ENCODE results near the gene MBP.

Gene MBP

DNA sequence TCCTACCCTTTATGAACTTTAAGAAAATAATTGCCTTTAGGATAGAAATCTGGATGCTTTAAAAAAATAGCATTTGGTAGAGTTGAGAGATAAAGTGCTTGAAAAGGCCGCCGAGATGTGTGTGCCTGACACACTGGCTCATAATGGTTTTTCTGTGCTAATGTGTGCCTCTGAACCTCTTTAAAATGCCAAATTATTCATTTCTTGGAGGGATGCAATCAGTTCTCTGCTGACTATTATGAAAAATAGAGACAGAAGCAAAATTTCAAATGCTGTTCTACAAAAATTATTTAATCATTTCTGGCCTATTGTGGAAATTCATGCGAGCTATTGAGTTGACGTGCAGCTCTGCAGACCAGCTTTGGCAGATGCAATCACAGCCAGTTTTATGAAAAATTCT lies 18.0 kb upstream of the MBP start:
- DNase-seq, result no peak

DNA sequence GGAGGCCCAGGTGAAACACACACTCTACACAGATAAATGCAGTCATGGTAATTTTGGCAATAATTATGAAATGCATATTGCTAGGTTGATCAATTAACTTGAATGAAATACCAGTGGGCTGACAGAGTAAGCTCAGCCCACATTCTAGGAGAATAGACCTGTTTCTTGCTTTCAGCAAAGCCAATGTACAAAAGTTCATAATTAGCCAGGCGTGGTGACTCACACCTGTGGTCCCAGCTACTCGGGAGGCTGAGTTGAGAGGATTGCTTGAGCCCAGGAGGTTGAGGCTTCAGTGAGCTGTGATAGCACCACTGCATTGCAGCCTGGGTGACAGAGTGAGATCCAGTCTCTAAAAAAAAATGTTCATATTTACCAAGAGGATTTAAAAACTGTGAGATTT lies 15.7 kb upstream of the MBP start:
- no peak for DNase-seq

DNA sequence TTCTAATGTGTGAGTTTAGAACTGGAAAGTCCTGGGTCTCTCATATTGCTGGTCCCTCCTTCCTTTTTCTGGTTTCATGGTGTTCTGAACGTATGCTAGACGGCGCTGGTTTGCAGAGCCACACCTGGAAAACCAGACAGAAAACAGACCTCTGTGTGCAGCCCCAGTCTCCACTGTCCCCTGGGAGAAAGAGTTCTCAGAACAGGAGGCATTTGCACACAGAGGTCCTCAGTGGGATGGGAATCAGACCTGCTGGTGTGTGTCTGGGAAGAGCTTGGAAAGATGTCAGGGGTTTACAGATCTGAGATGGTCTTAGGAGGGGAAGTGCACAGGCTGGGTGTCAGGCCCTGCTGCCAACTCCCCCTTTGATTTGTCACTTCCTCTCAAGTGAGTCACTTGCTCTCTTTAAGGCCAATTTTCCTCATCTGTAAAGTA lies 14.9 kb upstream of the MBP start:
- no peak for DNase-seq

DNA sequence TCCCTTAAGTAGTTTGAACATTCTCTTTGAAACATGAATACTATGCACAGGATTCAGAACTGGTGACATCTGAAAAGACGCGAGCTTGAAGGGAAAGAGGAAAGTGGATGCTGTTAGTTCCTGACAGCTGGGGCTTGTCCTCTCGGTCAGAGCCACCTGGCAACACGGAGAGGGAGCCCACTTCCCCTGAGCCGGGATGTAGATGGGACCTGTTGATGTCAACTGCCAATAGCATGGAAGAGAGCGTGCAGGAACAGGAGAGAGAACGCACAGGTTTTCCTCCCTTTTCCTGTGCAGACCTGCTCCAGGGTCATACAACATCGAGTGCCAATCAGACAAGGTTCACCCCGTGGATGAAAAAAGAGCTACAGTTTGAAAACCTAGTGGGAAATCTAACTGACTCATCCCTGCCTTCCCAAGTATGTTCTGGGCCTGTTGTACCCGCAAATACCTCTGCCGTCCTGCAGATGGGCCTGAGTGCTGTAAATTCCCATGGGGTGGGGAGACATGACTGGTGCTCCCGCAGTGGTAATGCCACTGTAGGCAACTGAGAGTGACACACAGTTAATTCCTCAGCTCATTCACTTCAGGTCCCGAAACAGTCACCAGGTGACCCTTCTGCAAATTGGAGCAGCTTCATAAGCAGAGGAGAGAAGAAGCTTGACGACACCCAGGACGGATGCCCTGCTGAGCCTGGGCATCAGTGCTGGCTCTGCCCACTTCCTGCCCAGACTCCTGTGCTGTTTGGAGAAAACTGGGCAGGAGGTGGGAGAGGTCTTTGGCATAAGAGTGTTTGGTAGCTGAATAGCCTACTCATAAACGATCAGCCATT lies 13.9 kb upstream of the MBP start:
- no peak for DNase-seq

DNA sequence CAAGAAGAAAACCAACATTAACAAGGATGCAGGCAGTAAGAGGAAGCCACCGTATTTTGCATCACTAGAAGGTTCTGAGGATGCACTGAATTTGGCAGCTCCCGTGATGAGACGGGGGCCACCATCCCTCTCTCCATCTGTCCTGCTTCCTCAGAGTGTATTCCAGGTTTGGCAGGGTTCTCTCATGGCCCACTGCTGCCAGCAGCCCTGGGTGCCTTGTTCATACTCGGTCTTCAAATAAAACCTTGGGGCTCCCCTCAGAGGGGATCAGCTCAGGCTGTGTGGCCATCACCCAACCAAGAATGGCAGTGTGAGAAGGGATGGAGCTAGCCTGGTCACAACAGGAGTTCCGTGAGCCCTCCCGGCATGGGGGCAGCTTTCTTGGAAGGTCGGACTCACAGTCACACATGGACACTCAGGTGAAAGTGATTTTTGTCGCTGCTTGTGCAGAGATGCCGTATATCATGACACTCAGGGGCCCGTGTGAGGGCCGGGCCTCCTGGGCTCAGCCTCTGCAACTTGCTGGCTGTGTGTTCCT lies 12.8 kb upstream of the MBP start:
- DNase-seq, result no peak

DNA sequence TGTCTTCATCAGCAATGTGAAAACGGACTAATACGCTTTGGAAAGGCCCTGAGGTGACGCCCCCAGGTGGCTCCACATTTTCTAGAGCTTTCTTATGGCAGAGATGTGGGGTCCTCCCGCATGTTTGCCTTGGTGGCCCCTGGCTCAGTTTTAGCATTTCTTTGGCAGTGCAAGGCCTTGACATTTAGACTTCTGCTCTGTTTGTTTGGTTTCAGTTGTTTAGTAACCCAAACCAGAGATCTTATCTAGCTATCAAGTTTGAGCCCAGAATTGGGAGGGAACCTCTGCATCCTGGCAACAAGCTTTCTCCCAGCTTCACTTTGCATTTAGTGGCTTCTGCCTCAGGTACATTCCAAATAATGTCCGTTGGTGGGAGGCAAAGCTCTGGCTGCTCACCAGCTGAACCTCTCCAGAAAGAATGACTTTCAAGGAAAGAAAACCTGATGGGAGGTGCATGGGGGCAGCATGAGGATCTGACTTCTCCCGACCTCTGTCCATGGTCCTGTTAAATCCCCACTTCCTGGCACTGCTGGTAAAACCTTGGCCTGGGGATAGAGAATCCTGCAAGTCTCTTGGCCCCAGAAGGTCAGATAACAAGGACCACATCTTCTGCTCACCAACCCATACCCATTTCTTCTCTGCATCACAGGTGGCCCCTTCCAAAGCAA lies 12.0 kb upstream of the MBP start:
- DNase-seq, result no peak

DNA sequence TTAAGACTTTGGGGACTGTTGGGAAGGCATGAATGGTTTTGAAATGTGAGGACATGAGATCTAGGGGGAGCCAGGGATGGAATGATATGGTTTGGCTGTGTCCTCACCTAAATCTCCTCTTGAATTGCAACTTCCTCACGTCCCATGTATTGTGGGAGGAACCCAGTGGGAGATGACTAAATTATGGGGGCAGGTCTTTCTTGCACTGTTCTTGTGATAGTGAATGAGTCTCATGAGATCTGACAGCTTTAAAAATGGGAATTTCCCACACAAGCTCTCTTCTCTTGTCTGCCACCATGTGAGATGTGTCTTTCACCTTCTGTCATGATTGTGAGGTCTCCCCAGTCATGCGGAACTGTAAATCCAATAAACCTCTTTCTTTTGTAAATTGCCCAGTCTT lies 11.5 kb upstream of the MBP start:
- no peak for DNase-seq

DNA sequence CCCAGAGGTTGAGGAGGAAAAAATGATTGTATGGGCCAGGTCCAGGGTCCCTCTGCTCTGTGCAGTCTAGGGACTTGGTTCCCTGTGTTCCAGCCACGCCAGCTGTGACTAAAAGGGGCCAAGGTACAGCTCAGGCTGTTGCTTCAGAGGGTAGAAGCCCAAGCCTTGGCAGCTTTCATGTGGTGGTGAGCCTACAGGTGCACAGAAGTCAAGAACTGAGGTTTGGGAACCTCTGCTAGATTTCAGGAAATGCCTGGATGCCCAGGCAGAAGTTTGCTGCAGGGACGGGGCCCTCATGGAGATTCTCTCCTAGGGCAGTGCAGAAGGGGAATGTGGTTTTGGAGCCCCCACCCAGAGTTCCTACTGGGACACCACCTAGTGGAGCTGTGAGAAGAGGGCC lies 10.6 kb upstream of the MBP start:
- no peak for DNase-seq

DNA sequence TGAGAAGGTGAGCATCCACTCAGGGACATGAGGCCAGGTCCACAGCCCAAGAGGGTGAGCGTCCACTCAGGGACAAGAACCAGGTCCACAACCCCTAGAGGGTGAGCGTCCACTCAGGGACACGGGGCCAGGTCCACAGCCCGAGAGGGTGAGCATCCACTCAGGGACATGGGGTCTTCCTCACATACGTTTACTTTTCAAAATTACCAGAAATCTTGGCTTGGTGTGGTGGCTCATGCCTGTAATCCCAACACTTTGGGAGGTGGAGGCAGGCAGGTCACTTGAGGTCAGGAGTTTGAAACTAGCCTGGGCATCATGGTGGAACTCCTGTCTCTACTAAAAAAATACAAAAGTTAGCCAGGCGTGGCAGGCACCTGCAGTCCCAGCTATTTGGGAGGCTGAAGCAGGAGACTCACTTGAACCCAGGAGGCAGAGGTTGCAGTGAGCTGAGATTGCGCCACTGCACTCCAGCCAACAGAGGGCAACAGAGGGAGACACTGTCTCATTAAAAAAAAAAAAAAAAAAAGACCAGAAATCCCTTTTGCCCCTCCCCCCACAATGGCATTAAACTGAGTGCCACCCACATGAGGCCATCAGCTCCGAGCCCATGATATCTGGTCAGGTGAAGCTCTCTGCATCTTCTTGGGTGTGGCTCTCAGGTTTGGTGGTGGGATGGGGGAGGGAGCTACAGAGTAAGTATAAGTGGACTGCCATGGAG lies 9.0 kb upstream of the MBP start:
- no peak for DNase-seq

DNA sequence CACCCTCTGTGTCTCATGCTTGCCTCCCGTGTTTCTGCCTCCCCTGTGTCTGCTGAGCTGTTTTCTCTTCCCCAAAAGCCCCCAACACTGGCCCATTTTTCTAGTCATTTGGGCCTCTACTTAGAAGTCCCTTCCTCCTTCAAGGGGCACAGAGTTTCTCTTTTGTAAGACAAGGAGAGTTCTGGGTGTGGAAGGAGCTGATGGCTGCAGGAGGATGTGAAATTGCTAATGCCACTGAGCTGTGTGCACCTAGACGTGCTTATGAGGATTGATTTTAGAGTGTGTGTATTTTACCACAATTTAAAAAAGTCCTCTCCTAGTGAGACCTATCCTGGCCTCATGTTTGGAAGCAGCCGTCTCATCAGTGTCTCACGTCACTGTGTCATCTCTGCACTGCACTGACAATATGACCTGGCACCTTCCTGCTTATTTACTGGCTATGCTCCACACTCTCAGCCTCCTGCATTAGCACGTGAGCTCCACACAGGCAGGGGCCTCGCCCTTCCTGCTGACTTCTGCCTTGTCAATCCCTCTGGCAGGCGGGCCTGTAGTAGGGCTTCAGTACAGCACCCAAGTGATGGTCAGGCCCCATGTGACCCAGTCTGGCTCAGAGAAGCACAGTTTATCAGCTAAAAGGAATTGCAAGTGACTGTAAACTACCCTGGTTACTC lies 8.0 kb upstream of the MBP start:
- no peak for DNase-seq

DNA sequence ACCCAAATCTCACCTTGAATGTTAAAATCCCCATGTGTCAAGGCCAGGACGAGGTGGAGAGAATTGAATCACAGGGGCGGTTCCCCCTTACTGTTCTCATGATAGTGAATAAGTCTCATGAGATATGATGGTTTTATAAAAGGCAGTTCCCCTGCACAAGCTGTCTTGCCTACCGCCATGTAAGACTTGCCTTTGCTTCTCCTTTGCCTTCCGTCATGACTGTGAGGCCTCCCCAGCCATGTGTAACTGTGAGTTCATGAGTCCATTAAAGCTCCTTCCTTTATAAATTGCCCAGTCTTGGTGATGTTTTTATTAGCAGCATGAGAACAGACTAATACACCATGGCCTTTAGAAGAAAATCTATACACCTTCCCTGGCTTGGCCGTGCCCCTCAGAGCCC lies 7.4 kb upstream of the MBP start:
- DNase-seq, result no peak

DNA sequence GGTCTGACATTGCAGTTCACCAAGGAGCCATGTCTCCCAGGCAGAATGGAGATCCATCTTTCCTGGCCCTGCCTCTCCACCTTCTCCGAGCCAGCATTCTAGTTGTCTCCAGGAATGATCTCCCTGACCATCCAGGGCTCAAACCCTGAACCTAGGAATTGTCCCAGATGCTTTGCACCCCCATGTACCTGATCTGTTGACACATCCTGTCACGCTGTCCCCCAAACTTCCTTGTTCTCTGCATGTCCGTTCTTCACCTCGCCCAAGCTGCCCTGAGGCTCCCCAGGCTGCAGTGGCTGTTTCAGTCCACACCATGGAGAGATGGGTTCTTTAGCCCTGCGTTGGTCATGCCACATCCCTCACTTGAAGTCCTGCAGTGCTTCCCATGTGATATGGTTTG lies 7.0 kb upstream of the MBP start:
- no peak for DNase-seq

DNA sequence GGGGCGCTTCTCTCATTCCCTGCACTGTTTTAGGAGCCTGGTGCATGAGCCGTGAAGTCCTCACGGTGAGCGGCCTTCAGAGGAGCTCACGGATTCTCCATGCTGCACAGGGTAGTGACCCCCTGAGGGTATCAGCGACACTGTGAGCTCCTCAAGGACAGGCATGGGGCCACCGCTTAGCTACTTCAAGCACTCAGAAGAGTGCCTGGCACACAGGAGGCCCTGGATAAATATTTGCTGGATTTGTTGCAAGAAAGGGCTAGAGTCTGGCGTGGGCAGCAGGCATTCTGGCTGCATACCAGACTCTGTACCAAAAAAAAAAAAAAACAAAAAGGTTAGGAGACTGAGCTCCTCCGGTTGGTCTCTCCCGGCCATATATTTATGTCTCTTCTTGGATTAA lies 5.7 kb upstream of the MBP start:
- no peak for DNase-seq

DNA sequence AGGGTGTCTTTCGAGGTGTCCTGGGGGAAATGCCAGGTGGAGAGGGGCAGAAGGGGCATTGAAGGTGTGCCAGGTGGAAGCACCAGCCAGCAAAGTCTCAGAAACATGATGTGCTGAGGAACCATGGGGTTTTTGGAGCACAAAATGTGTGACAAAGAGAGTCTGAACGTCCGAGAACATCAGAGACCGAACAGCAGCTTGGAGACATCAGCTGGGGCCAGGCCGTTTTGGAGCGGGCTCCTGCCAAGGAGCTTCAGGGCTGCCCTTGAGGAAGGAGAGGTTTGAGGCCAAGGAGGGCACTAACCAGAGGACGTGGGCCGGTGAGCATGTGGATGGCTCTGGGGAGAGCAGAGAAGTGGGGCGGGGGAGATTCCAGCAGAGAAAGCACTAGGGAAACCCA lies 5.3 kb upstream of the MBP start:
- DNase-seq, result no peak

DNA sequence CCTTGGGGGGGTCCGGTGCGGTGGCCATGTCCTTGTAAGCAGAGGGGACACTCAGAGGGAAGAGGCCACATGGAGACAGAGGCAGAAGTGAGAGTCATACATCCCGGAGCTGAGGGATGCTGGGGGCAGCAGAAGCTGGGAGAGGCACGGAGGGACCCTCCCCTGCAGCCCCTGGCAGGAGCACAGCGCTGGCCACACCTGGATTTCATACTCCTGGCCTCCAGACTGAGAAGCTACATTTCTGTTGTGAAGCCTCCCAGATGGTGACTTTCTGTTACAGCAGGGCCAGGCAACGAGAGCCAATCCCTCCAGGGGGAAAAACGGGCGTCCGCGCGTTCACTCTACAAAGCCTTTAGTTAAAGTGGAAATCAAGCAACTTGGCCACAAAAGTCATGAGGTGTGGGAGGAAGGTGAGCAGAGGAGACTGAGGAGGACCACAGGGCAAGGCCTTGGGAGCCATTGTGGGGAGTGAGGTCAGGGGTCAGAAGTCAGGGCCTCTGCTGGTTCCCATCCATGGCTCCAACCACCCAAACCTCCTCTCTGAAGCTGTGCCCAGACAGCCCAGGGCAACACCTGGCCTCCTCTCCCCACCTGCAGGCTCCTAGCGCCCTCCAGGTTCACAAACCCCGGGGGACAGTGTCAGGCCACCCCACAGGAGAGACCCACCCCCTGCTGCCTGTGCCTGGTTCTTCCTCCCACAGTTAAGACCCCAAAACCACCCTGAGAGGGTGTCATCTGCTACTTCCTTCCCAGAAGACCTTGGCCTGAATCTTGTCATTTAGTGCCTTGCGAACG lies 4.5 kb upstream of the MBP start:
- DNase-seq, result no peak

DNA sequence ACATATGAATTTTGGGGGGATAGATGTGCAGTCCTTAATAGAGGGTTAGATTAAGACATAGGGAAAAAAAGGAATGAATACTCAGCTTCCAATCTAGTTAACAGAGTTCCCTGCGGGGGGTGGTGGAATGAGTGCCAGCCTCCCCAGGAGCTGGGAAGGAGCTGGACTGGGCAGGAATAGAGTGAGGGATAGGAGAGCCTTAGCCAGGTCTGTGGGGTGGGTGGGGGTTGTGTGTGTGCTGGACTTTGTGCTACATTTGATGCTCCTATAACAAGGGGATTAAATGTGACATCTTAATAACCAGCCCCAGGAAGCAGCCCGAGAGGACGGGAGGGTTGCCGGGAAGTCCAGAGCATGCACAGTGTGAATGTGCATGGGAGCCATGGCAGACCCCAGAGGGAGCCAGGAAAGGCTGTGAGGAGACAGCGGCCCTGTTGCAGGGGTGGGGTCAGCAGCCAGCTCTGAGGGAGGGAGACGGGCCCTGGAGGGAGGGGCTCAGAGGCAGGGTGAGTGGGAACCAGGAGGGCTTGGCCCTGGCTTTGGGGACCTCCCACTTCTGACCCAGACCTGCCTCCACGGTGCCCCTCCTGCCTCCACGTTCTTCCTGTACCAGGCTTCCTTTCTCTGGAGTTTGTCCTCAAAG lies 3.6 kb upstream of the MBP start:
- no peak for DNase-seq

DNA sequence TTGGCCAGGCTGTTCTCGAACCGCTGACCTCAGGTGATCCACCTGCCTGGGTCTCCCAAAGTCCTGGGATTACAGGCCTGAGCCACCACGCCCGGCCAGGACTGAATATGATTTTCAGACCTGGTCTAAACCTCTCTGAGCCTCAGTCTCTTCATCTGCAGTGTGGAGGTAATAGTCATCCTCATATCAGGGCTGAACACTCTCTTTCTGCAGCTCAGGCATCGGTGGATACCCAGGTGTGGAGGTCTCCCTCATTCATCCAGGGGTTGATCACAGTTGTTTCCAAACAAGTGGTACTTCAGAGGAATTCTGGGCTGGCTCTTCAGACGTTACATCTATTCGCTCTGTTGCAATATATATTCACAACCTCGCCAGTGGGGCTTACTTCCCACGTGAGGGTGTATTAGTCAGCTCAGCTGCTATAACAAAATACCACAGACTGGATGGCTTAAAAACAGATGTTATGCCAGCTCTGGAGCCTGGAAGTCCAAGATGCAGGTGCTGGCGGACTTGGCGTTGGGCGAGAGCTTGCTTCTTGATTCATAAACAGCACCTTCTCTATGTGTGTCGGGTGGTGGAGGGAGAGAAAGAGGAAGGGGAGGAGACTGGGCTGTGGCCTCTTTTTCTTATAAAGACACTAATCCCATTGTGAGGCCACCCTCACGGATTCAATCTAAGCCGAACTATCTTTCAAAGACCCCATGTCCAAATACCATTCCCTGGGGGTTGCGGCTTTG lies 2.9 kb upstream of the MBP start:
- no peak for DNase-seq

DNA sequence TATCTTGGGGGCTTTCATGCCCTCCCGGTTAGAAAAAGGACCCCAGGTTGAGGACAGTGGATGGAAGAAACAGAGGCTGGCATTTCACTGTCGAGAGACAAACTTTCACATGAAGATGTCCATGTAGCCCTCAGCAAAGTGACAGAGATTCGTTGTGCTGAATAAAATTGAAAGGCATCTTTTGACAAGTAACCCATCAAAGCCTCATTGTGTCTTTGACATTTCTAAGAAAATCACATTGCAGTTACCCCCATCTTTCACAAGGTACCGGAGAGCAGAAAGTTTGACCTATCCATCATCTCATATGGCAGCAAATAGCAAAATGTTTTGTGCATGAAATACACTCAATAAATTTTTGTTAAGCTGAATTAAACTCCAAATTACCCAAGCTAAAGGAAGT lies 2.0 kb upstream of the MBP start:
- DNase-seq, result no peak

DNA sequence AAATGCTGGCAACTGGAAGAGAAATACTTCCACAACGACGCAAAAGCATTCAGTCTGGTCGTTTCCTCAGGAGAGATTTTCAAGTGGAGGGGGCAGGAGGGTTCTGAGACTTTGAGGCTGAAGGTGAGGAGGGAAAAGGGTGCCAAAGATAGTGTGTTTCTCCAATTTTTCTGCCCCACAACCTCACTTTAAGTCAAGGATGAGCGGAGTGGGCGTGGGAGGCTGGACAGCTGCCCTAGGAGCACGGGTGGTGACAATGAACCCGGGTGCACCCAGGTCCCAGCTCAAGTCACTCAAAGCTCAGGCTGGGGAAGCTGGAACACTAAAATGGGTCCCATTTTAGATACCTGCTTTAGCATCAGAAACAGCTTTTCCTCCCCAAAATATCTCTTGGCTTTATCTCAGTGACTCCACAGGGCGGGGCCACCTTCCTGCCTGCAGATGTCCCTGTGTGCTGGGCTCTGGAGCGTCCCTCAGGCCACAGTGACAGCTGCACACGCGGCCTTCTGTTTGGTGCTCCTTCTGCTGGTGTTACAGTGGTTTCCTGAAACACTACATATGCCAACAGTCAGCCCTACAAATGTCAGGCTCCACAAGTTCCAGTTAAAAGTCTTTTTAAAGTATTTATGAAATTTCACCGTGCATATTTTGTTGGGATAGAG lies 1.4 kb upstream of the MBP start:
- no peak for DNase-seq

DNA sequence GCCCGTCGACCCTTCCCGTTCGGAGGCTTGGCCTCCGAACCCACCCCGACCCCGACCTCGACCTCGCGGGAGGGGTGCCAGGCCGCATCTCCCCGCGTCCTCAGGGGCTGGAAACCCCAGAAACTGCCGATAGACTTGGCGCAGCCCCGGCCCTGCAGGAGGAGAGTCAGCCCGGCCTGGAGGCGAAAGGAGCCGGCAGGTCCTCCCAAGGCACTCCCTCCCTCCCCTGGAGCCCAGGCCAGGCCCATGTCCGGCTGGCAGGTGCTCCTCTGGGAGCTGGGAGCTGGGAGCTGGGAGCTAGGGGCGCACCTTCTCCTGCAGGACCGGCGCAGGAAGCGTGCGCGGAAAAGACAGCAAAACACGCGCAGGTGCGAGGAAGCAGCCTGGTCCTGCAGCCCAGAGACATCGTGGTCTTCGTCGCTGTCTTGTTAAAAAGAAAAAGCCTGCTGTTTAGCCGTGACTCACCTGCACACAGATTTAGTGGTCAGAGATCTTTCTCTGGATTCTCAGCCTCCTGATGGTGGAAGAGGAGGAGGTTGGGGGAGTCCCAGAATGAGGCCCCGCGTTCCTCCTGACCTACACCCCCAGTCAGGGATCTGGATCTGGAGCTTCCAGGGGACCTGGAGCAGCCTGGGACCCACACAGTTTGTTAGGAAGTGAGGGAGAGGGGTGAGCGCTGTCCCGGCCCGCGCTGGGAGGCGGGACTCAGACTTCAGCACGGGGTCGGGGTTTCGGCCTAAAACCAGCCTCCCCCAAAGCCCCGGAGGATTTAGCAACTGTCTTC lies 660 bp upstream of the MBP start:
- DNase-seq, result no peak
